Brain microvascular endothelial cell (primary cell): ENCODE data around the gene PRKCH.

Source experiments
- DNase-seq: peaks from one replicate; pipeline ENCODE4 v3.0.0-alpha.2; 2020
- H3K27ac ChIP-seq: fragments of 250-450 bp; sonication (Bioruptor Pico); 2 replicates; pipeline ENCODE4 v1.5.1; 2020; ENCODE audit warnings: mild to moderate bottlenecking, moderate library complexity
- H3K27me3 ChIP-seq: fragments of 250-450 bp; sonication (Bioruptor Pico); replicated peaks from 2 replicates; pipeline ENCODE4 v1.5.1; 2020; ENCODE audit warnings: mild to moderate bottlenecking
- H3K36me3 ChIP-seq: fragments of 250-450 bp; sonication (Bioruptor Pico); replicated peaks from 2 replicates; pipeline ENCODE4 v1.5.1; 2020; ENCODE audit warnings: mild to moderate bottlenecking
- H3K4me3 ChIP-seq: 2 replicates; pipeline ENCODE4 v1.5.1; 2011; ENCODE audit warnings: low read depth, mild to moderate bottlenecking, control low read depth, low read length, moderate library complexity
- in situ Hi-C: cut with HindIII; loops from 2 replicates; pipeline ENCODE4 v1.10.0; 2017; ENCODE audit warnings: low sequenced_read_pairs, low pct_ligation_motif_present
- TF ChIP-seq, protein P1 (sequence below): IDR thresholded peaks from 2 replicates; pipeline ENCODE4 v1.5.1; 2011; ENCODE audit warnings: low read depth, mild to moderate bottlenecking, moderate library complexity, low read length, control low read depth, inconsistent platforms; ENCODE audit errors: missing control alignments

PRKCH gene

DNA sequence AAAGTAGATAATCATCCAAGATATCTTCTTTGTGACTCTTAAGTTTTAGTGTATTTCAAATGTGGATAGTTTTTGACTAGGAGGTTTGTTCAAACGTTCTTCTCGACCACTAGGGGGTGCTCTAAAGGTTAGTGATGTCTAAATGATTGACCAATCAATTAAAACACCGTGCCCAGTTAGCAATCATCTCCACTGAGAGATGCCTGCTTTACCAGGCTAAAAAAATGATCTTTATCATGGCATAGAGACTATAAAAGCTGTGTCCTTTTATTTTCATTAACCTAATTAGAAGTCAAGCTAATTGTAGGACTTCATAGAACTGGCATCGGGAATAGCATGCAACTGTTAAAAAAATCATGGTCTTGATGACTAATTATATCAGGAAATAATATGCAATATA, 153.9 kb downstream of the PRKCH start:
- in situ Hi-C loops, result no loop called here
- H3K4me3 ChIP-seq, result no peak overlapping the region
- DNase-seq, result peak; percentile 49
- H3K27ac ChIP-seq, result peak overlapping the region; percentile 100
- TF ChIP-seq, protein P1, sequence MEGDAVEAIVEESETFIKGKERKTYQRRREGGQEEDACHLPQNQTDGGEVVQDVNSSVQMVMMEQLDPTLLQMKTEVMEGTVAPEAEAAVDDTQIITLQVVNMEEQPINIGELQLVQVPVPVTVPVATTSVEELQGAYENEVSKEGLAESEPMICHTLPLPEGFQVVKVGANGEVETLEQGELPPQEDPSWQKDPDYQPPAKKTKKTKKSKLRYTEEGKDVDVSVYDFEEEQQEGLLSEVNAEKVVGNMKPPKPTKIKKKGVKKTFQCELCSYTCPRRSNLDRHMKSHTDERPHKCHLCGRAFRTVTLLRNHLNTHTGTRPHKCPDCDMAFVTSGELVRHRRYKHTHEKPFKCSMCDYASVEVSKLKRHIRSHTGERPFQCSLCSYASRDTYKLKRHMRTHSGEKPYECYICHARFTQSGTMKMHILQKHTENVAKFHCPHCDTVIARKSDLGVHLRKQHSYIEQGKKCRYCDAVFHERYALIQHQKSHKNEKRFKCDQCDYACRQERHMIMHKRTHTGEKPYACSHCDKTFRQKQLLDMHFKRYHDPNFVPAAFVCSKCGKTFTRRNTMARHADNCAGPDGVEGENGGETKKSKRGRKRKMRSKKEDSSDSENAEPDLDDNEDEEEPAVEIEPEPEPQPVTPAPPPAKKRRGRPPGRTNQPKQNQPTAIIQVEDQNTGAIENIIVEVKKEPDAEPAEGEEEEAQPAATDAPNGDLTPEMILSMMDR, result peak; percentile 61
- no peaks in the 10 kb centered on the region for H3K36me3 ChIP-seq
- no peaks in the 10 kb centered on the region for H3K27me3 ChIP-seq

DNA sequence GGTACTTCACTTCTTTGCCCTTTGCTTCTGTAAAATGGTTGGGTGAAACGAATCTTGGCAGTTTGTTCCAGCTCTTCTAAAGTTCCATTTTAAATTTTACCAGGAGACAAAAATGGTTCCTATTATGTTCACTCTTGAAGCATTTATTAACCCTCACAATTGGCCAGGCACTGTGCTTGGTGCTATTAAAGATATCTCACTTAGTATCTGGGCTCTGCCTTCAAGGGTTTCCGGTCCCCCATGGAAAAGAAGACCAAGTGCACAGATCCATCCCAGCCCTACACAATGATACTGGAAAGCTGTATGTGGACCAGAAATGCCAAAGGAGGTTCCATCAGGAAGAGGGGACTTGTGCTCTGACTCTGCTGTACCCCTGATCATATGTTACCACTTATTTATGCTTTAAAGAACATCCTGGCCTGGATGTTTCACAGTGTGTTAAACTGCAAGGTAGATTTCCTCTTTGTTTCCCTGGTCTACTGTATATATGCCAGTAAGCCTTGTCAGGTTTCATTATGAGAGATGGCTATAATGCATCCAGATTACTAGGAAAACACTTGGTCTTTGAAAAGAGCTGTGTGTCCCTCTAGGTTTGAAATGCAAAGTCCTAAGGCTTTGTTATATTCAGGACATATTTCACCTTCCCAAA, 154.8 kb downstream of the PRKCH start:
- in situ Hi-C loops, result no loop called here
- TF ChIP-seq, protein P1, result no peak
- peak overlapping the region; percentile 100 for H3K27ac ChIP-seq
- no peaks in the 10 kb centered on the region for H3K27me3 ChIP-seq
- no peak overlapping the region for H3K4me3 ChIP-seq
- no peak for DNase-seq
- H3K36me3 ChIP-seq, result no peaks in the 10 kb centered on the region

DNA sequence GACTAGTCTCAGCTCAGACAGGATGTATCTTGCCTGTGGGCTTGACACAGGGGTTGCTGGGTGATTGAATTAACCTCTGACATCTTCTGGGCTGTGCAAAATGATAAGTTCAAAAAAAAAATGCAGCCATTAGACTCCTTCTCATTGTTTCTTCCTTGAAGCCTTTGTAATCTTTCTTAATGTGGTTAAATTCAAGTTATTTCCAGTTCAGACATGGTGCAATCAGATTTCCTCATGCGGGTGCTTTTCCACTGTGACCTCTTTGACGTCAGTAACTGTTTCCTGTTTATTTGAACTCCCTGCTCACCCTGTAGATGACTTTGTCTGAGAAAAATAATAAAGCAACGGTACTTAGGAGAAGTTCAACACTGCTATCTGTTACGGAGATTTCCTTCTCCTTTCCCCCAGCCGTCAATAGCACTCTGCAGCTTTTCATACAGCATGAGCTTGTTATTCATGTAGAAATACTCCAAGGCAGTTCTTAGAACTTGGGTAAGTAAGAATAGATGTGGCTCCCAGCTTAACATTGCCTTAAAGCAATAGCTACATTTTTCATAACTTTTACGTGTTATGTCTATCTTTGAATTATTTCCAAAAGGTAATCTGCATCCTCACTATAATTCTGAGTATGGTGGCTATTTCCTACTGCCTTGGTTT, 155.5 kb downstream of the PRKCH start:
- Histone ChIP-seq H3K27ac (peak overlapping the region; percentile 100), H3K36me3 (no peaks in the 10 kb centered on the region), H3K27me3 (no peaks in the 10 kb centered on the region), H3K4me3 (peak overlapping the region; percentile 18)
- in situ Hi-C loops, result no loop called here
- TF ChIP-seq, protein P1, result no peak
- peak; percentile 97 for DNase-seq

DNA sequence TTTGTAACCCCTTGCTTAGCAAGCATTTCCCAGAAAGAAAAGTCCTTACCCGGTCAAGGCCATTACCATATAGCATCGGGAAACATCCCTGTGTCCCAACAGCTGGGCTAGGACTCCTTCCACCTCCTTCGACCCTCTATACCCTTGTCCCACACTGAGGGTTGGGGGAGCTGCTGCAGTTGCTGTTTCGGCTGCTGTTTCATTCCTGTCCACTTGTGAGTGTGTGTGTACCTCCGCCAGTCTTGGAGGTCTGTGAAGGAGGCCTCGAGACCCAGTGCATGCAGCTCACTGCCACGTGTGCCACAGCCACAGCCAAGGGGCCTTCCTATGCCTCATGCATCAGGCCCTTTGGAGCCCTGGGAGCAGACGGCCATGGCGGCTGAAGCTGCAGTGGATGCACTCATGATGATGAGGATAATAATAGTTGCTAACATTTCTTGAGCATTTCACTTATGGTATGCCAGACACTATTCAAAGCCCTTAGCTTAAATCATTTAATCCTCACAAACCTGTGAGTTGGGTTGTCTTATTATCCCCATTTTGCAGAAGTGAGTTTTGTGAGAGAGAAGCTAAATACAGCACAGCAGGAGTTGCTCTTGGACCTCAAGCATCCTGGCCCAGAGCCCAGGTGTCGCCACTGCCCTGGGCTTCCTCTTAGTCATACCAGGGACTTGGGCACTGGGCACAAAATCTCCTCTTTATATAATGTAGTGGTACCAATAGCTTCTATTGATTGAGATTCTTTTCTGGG, 156.5 kb downstream of the PRKCH start:
- no peaks in the 10 kb centered on the region for H3K36me3 ChIP-seq
- in situ Hi-C loops, result no loop called here
- DNase-seq, result peak; percentile 47
- no peak overlapping the region for H3K4me3 ChIP-seq
- peak overlapping the region; percentile 100 for H3K27ac ChIP-seq
- TF ChIP-seq, protein P1, result peak; percentile 20
- H3K27me3 ChIP-seq, result no peaks in the 10 kb centered on the region

DNA sequence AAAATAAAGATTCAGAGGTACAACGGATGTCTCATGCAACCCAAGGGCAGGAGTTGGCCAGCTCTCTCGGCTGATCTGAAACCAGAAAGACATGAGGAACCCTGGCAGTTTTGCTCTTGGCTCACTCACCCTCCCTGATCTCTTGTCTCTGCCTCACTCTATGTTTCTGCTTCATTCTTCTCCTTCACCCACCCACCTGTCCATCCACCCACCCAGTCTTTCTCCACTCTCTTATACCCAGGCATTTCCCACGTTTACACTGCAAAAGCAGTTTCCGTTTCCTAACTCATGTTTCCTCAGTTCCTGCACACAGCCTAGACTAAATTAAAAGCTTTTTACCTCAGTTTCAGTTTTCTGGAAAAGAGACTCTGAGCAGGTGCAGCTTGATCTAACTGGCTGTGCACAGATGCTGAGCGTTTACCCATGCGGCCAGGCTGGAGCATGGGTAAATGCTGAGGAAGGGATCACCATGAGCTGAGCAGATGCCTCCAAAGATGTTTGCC, 157.6 kb downstream of the PRKCH start:
- H3K27ac ChIP-seq, result no peak overlapping the region
- in situ Hi-C loops, result no loop called here
- DNase-seq, result no peak
- no peak overlapping the region for H3K4me3 ChIP-seq
- TF ChIP-seq, protein P1, result no peak
- no peaks in the 10 kb centered on the region for H3K36me3 ChIP-seq
- H3K27me3 ChIP-seq, result no peaks in the 10 kb centered on the region
